Measurements from ENCODE around the gene CYB561A3.

GRCh38 chr11:61341706-61342105 lies 20.0 kb downstream of the CYB561A3 start:
- TF ChIP-seq ZC3H10 (CRISPR knock-in tag; IDR thresholded peaks at IDR 0.05) (no peak), POU6F1 (CRISPR knock-in tag; IDR thresholded peaks at IDR 0.05; ENCODE audit: borderline replicate concordance, low read depth) (no peak), ZNF8 (CRISPR knock-in tag; IDR thresholded peaks at IDR 0.05) (no peak), RARB (CRISPR knock-in tag; IDR thresholded peaks at IDR 0.05) (no peak), BACH2 (CRISPR knock-in tag; IDR thresholded peaks at IDR 0.05; ENCODE audit: borderline replicate concordance) (no peak), ZFP3 (CRISPR knock-in tag; IDR thresholded peaks at IDR 0.05) (no peak), ZNF70 (CRISPR knock-in tag; IDR thresholded peaks at IDR 0.05) (no peak), ISL1 (CRISPR knock-in tag; IDR thresholded peaks at IDR 0.05) (no peak), TSHZ2 (CRISPR knock-in tag; IDR thresholded peaks at IDR 0.05) (no peak)
